Right lobe of liver (tissue), 6 donors: ENCODE measurements around the gene TBPL1. TPM values are rescaled to one million over a fixed set of nuclear protein-coding genes. Genes with fewer than 3 reads are reported as not detected.

Source experiments
- ATAC-seq, 4 donors: fragments of 200-7000 bp; cut with Tn5 transposase; one replicate each; pipeline ENCODE4 v1.9.1; 2020; ENCODE audit warnings: mild to moderate bottlenecking in 4 of 4, moderate library complexity in 4 of 4
- DNase-seq, 3 donors: peaks; one replicate each; pipeline ENCODE4 v3.0.0-alpha.2; 2020
- H3K27ac ChIP-seq, 3 donors: fragments of 200-600 bp; one replicate each; pipeline ENCODE4 v1.8.0; 2022
- H3K27me3 ChIP-seq, 2 donors: fragments of 200-600 bp; one replicate each; pipeline ENCODE4 v1.8.0; 2022
- H3K36me3 ChIP-seq, 4 donors: fragments of 200-600 bp; sonication (generic) in 1 of 4; one replicate each; pipeline versions ENCODE4 v1.5.1 to v1.8.0; 2017 to 2022; ENCODE audit warnings: control low read depth in 1 of 4
- H3K4me1 ChIP-seq, 4 donors: fragments of 200-600 bp; sonication (generic) in 1 of 4; one replicate each; pipeline versions ENCODE4 v1.5.1 to v1.8.0; 2017 to 2022; ENCODE audit warnings: control low read depth in 1 of 4
- H3K4me3 ChIP-seq, 3 donors: fragments of 200-600 bp; one replicate each; pipeline ENCODE4 v1.8.0; 2022
- H3K9me3 ChIP-seq, 4 donors: fragments of 200-600 bp; sonication (generic) in 1 of 4; one replicate each; pipeline versions ENCODE4 v1.5.1 to v1.8.0; 2017 to 2022; ENCODE audit warnings: control low read depth in 1 of 4
- POLR2A ChIP-seq: fragments of 450-650 bp; IDR thresholded peaks from one replicate; pipeline ENCODE4 v1.6.1; 2017; ENCODE audit warnings: antibody characterized with exemption, mild to moderate bottlenecking
- WGBS: methylation state at CpG from one replicate; pipeline ENCODE4 v1.1.6; 2018; ENCODE audit warnings: low coverage, low lambda C conversion rate; ENCODE audit not compliant: insufficient coverage; ENCODE audit errors: missing lambda C conversion rate; 5-methylcytosine and 5-hydroxymethylcytosine counted together
- intact Hi-C, 2 donors: fragments of 100-400 bp; cut with DNase I; formaldehyde crosslinking; loops; one replicate each; pipeline versions ENCODE4 v1.11.2 to v1.14.1; 2022
- total RNA-seq, 6 experiments: library from RNA; depleted of rRNA in 2 of 6; stranded (reverse); fragments of >200 nt in 2 of 6; fragmentation: NEBNext Ultra II Directional in 3 of 6; extraction: Animal tissue kit (Norgen Biotek cat#: 25700) in 3 of 6; gene quantifications; one replicate each; pipeline versions ENCODE4 v1.1.0 to v1.2.4, GENCODE V29; 2016 to 2023
- TF ChIP-seq, protein P1 (sequence below), 4 donors: fragments of 200-600 bp in 3 of 4; fragments of 450-650 bp in 1 of 4; IDR thresholded peaks; one replicate each; pipeline versions ENCODE4 v1.5.1 to v1.8.0; 2016 to 2022; ENCODE audit warnings: antibody characterized with exemption in 4 of 4, mild to moderate bottlenecking in 2 of 4
- donor health status: DM: no; HTN: yes; CAD: no.
- donor health status: DM: no; HTN: no; CAD: no.
- donor health status: DM: no; HTN: no; CAD: no.
- donor health status: DM: no; HTN: yes; CAD: no.
- donor health status: DM: no; HTN: yes; CAD: no.

The TBPL1 gene
- total RNA-seq, 6 experiments from 2014 or later = 6.0 to 11.5 (median 9.4) TPM

- H3K36me3 ChIP-seq = no peaks in the 10 kb centered on the region
- H3K27ac ChIP-seq = no peak overlapping the region
- TF ChIP-seq POLR2A = no peak
- TF ChIP-seq, protein P1, sequence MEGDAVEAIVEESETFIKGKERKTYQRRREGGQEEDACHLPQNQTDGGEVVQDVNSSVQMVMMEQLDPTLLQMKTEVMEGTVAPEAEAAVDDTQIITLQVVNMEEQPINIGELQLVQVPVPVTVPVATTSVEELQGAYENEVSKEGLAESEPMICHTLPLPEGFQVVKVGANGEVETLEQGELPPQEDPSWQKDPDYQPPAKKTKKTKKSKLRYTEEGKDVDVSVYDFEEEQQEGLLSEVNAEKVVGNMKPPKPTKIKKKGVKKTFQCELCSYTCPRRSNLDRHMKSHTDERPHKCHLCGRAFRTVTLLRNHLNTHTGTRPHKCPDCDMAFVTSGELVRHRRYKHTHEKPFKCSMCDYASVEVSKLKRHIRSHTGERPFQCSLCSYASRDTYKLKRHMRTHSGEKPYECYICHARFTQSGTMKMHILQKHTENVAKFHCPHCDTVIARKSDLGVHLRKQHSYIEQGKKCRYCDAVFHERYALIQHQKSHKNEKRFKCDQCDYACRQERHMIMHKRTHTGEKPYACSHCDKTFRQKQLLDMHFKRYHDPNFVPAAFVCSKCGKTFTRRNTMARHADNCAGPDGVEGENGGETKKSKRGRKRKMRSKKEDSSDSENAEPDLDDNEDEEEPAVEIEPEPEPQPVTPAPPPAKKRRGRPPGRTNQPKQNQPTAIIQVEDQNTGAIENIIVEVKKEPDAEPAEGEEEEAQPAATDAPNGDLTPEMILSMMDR (IDR thresholded peaks at IDR 0.05) = no peak
- H3K4me1 ChIP-seq = no peaks in the 10 kb centered on the region
- no peaks in the 10 kb centered on the region for H3K27me3 ChIP-seq
- ATAC-seq = no peak
- intact Hi-C loops = no loop called here
- DNase-seq = no peak
- no peaks in the 10 kb centered on the region for H3K9me3 ChIP-seq
- no peak overlapping the region for H3K4me3 ChIP-seq
Observed at GRCh38 chr6:134016558-134016814, 63.5 kb downstream of the TBPL1 start.

DNA sequence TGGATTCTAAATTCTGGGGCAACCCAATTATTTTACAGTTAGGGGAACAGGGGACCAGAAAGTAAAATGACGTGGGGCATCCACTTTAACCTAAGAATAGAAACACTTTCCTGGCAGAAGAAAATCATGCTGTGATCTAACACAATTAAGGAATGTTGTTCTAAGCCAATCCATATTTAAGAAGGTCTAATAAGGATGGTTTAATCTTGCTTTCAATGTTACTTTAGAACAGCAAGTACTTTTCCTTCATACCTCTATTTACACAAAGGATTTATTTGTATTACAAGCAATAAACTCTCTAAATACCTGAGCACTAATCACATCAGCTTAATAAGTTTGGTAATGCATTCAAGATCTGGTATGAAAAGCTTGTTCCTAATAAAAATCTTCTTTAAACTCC is 67.0 kb downstream of the TBPL1 start:
- intact Hi-C loops = no loop called here
- Histone ChIP-seq H3K4me1 (peaks cover 0 to 3% (median 0%) of the 10 kb centered on the region in 4 donors), H3K27ac (no peak overlapping the region), H3K4me3 (no peak overlapping the region), H3K9me3 (no peaks in the 10 kb centered on the region), H3K27me3 (no peaks in the 10 kb centered on the region), H3K36me3 (no peaks in the 10 kb centered on the region)
- DNase-seq (no peak), ATAC-seq (no peak)
- WGBS = 100% methylated on average over 1 of the region's 1 CpG
- no peak for TF ChIP-seq POLR2A
- TF ChIP-seq, protein P1 (IDR thresholded peaks at IDR 0.05) = no peak

DNA sequence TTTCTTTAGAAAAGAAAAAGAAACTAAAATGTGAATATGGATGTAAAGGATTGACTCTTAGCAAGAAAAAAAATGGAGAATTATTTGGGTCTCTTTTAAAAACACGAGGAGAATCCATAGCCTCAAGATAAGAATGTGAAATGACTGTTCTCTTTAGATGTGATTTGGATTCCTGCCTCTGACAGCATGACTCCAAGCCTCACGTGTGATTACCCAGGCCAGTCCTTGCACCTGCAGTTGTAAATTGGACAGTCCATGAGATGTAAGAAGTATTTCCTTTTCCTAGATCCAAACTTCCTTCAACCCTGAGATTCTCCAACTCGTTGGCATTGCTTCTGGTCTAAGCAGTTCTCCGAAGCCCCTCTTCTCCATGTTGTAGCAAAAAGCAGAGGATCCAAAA is 67.5 kb downstream of the TBPL1 start:
- Histone ChIP-seq H3K27ac (no peak overlapping the region), H3K36me3 (no peaks in the 10 kb centered on the region), H3K9me3 (no peaks in the 10 kb centered on the region), H3K4me1 (peaks cover 0 to 3% (median 0%) of the 10 kb centered on the region in 4 donors), H3K4me3 (no peak overlapping the region), H3K27me3 (no peaks in the 10 kb centered on the region)
- intact Hi-C loops = no loop called here
- no peak for TF ChIP-seq POLR2A
- TF ChIP-seq, protein P1 (IDR thresholded peaks at IDR 0.05) = no peak
- no peak for DNase-seq
- WGBS = 61% methylated on average over 4 of the region's 4 CpGs
- ATAC-seq = no peak

DNA sequence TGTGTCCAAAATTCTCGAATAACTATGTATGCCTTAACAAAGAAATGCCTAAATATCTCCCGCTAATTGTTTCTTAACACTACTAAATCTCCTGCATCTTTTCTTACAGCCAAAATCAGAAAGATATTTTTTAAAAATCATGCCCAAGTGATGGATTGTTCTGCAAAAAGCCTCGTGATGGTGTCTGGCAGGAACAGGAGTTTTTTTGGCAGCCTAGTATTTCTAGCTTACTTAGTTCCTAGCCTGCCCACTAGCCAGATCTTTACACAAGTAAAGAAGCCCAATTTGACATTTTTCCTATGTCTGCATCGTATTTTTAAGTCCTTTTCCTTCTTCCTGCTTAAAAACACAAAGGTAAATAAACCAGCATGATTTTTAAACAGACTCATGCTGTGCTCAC is 67.9 kb downstream of the TBPL1 start:
- Histone ChIP-seq H3K9me3 (no peaks in the 10 kb centered on the region), H3K27ac (no peak overlapping the region), H3K36me3 (no peaks in the 10 kb centered on the region), H3K27me3 (no peaks in the 10 kb centered on the region), H3K4me1 (peaks cover 0 to 5% (median 0%) of the 10 kb centered on the region in 4 donors), H3K4me3 (no peak overlapping the region)
- ATAC-seq (no peak), DNase-seq (no peak)
- TF ChIP-seq POLR2A = no peak
- TF ChIP-seq, protein P1 (IDR thresholded peaks at IDR 0.05) = no peak
- WGBS = 68% methylated on average over 4 of the region's 4 CpGs
- intact Hi-C loops = no loop called here

GRCh38 chr6:134021396-134022122 is 68.5 kb downstream of the TBPL1 start:
- WGBS = 63% methylated on average over 5 of the region's 5 CpGs
- Histone ChIP-seq H3K27me3 (no peaks in the 10 kb centered on the region), H3K36me3 (no peaks in the 10 kb centered on the region), H3K9me3 (no peaks in the 10 kb centered on the region), H3K4me3 (no peak overlapping the region), H3K27ac (no peak overlapping the region), H3K4me1 (peaks cover 0 to 11% (median under 1%) of the 10 kb centered on the region in 4 donors)
- no peak for ATAC-seq
- no peak for DNase-seq
- intact Hi-C loops = no loop called here
- TF ChIP-seq, protein P1 (IDR thresholded peaks at IDR 0.05) = no peak
- no peak for TF ChIP-seq POLR2A
